Adrenal gland (tissue), 12 donors: Measurements from ENCODE around the gene IER5. TPM values are rescaled to one million over a fixed set of nuclear protein-coding genes. Genes with fewer than 3 reads are reported as not detected.

Experiments used
- DNase-seq, 7 donors: peaks; one replicate each; pipeline ENCODE4 v3.0.0-alpha.2; 2019 to 2020
- H3K27ac ChIP-seq, 5 donors: fragments of 200-600 bp; sonication (generic) in 4 of 5; 1 replicate in 3 of 5; 2 replicates in 2 of 5; pipeline versions ENCODE4 v1.5.1 to v1.8.0; 2016 to 2020; ENCODE audit warnings: mild to moderate bottlenecking in 1 of 5
- H3K27me3 ChIP-seq: fragments of 200-600 bp; 2 replicates; pipeline ENCODE4 v1.8.0; 2021
- H3K36me3 ChIP-seq, 2 donors: fragments of 200-600 bp; replicated peaks in 1 of 2; 1 replicate in 1 of 2; 2 replicates in 1 of 2; pipeline versions ENCODE4 v1.5.1 to v1.8.0; 2018 to 2022
- H3K4me1 ChIP-seq, 2 donors: fragments of 200-600 bp; replicated peaks in 1 of 2; 1 replicate in 1 of 2; 2 replicates in 1 of 2; pipeline versions ENCODE4 v1.5.1 to v1.8.0; 2018 to 2021
- H3K4me3 ChIP-seq, 4 donors: fragments of 200-600 bp; sonication (generic) in 3 of 4; one replicate each; pipeline ENCODE4 v1.5.1; 2016 to 2018
- H3K9me3 ChIP-seq, 3 donors: fragments of 200-600 bp; sonication (generic) in 1 of 3; replicated peaks in 1 of 3; 1 replicate in 2 of 3; 2 replicates in 1 of 3; pipeline versions ENCODE4 v1.5.1 to v1.8.0; 2016 to 2021
- POLR2A ChIP-seq, 2 donors: fragments of 450-650 bp; IDR thresholded peaks; one replicate each; pipeline ENCODE4 v1.6.1; 2017; ENCODE audit warnings: antibody characterized with exemption in 2 of 2, mild to moderate bottlenecking in 2 of 2, moderate library complexity in 1 of 2
- WGBS, 4 donors: extraction: QIAGEN DNeasy Blood & Tissue Kit in 2 of 4; methylation state at CpG; one replicate each; pipeline versions ENCODE4 v1.1.5 to v1.1.7; 2013 to 2017; 5-methylcytosine and 5-hydroxymethylcytosine counted together
- intact Hi-C, 2 donors: fragments of 100-400 bp; cut with DNase I; formaldehyde crosslinking; loops; one replicate each; pipeline versions ENCODE4 v1.14.1 to v1.15.0; 2022 to 2023
- polyA plus RNA-seq, 3 donors: library from polyadenylated mRNA; stranded (reverse); fragments of 200-250 nt in 2 of 3; fragments of 350-450 nt in 1 of 3; fragmentation: Illumina TruSeq in 1 of 3; extraction: RNeasy Lipid Tissue Mini Kit (QIAGEN cat#74804) in 1 of 3; gene quantifications; one replicate each; pipeline ENCODE4 v1.2.3, GENCODE V29; 2013 to 2014
- total RNA-seq, 9 donors: library from RNA; depleted of rRNA in 4 of 9; stranded (reverse); fragments of >200 nt in 4 of 9; fragments of 120-200 nt in 1 of 9; fragmentation: NEBNext Ultra II Directional in 1 of 9; extraction: Animal tissue kit (Norgen Biotek cat#: 25700) in 1 of 9; gene quantifications; one replicate each; pipeline versions ENCODE4 v1.1.0 to v1.2.4, GENCODE V29; 2013 to 2023
- TF ChIP-seq, protein P1 (sequence below), 6 experiments: fragments of 450-650 bp in 4 of 6; fragments of 200-600 bp in 2 of 6; sonication (generic) in 1 of 6; IDR thresholded peaks; 1 replicate in 5 of 6; 2 replicates in 1 of 6; pipeline versions ENCODE4 v1.5.1 to v1.8.0; 2016 to 2021; ENCODE audit warnings: antibody characterized with exemption in 6 of 6, mild to moderate bottlenecking in 2 of 6, moderate library complexity in 1 of 6
- donor health status: healthy with polysubstance abuse.
- donor health status: Bipolar disorder and iron deficiency.
- donor health status: DM: yes; HTN: yes; CAD: no.
- donor health status: DM: no; HTN: no; CAD: no.
- donor health status: DM: no; HTN: no; CAD: no.
- donor health status: DM: yes; HTN: yes; CAD: no.

IER5 gene
- total and polyA plus RNA-seq, 12 donors = 2.0 to 19.2 (median 8.9) TPM

DNA sequence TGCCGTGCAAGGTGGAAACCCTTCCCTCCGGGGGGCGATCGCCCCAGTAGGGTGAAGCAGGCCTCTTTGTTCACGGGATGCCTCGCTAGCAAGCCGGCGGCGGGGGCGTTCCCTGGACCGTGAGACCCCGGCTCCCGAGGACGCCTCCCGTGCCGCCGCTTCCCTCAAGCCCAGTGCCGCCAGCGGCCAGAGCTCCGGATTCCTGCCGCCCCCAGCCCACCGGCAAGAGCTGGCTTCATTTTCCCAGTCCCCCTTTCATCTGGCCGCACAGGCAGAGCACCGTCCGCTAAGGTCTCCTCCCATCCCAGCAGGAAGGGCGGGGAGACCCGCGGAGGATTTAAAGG, 16.3 kb downstream of the IER5 start:
- DNase-seq = peak in 5 of 7 donors; percentile 35 to 70 (median 43)
- Histone ChIP-seq H3K9me3 (no peaks in the 10 kb centered on the region), H3K27me3 (no peaks in the 10 kb centered on the region), H3K27ac (peak overlapping the region in 4 of 5 donors; percentile 17 to 89 (median 77)), H3K4me3 (peak overlapping the region; percentile 16 to 73 (median 62)), H3K36me3 (no peaks in the 10 kb centered on the region), H3K4me1 (peaks cover 9 to 49% of the 10 kb centered on the region in 2 donors)
- 0% methylated on average over 3 to 28 of the region's 28 CpGs; no CpG with 5 or more reads in 1 of the 4 donors for WGBS, 4 donors
- intact Hi-C loops = no loop called here
- TF ChIP-seq POLR2A (IDR thresholded peaks at IDR 0.05) = no peak
- TF ChIP-seq, protein P1, sequence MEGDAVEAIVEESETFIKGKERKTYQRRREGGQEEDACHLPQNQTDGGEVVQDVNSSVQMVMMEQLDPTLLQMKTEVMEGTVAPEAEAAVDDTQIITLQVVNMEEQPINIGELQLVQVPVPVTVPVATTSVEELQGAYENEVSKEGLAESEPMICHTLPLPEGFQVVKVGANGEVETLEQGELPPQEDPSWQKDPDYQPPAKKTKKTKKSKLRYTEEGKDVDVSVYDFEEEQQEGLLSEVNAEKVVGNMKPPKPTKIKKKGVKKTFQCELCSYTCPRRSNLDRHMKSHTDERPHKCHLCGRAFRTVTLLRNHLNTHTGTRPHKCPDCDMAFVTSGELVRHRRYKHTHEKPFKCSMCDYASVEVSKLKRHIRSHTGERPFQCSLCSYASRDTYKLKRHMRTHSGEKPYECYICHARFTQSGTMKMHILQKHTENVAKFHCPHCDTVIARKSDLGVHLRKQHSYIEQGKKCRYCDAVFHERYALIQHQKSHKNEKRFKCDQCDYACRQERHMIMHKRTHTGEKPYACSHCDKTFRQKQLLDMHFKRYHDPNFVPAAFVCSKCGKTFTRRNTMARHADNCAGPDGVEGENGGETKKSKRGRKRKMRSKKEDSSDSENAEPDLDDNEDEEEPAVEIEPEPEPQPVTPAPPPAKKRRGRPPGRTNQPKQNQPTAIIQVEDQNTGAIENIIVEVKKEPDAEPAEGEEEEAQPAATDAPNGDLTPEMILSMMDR (IDR thresholded peaks at IDR 0.05) = peak in 3 of 6 experiments; percentile 25 to 54 (median 34)

DNA sequence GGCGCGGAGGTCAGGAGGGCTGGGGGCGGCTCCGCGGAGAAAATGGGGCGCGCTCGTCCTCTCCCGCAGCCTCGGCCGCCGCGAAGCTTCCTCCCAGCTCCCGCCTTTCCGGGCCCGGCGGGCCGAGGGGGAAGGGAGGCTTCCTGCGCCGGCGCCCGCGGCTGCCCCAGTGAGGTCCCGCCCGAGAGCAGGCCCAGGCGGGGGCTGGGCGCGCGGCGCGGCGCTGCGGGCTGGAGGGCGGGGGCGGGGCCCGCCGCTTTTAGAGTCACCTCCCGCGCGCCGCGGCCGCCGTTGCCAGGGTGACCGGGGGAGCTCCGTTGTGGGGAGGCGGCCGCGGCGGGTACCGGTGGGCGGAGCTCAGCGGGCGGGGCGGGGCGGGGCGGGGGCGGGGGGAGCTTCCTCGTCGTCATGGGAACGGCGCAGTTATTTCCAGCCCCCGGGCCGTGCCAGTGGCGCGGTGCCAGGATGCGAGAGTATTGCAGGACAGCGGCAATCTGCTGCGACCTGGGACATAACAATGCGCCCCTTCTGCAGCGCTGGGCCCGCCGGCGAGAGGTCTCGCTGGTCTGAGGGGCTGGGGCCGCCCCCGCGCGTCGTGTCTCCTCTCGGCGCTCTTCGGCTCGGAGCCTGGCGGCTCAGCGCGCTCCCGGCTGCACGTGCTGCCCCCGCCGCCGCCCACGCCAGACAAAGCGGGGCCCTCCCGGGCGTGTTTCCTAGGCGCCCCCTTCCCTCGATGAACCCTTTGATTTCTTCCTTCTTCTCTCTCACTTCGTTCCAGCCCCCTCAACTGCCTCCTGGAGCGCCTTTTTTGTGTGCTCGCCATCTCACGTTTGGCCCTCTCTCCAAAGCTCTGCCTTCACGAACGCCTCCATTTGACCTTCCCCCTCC, 16.9 kb downstream of the IER5 start:
- Histone ChIP-seq H3K27ac (peak overlapping the region in 4 of 5 donors; percentile 17 to 89 (median 77)), H3K4me1 (peaks cover 7 to 43% of the 10 kb centered on the region in 2 donors), H3K27me3 (no peaks in the 10 kb centered on the region), H3K9me3 (no peaks in the 10 kb centered on the region), H3K36me3 (no peaks in the 10 kb centered on the region), H3K4me3 (peak overlapping the region; percentile 16 to 73 (median 62))
- DNase-seq = peak; percentile 95 to 97 (median 96)
- 1 to 5% (median 3%) methylated on average over 17 to 104 of the region's 104 CpGs for WGBS, 4 donors
- TF ChIP-seq POLR2A (IDR thresholded peaks at IDR 0.05) = peak; percentile 70 to 78
- TF ChIP-seq, protein P1 (IDR thresholded peaks at IDR 0.05) = no peak
- intact Hi-C loops = no loop called here

DNA sequence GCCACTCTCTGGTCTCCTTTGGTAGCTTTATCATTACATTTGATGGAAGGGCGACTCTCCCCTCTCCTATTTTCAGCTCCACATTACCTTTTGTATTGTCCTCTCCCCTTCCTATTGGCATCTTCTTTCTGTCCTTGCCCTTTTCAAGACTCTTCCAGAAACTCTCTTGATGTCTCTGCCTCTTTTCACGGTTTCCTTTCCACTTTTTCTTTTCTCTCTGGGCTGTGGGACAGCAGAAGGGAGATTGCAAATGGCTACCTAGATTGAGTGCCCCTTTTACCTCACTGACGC, 17.5 kb downstream of the IER5 start:
- no peaks in the 10 kb centered on the region for H3K27me3 ChIP-seq
- peak overlapping the region in 2 of 5 donors; percentile 12 to 56 for H3K27ac ChIP-seq
- intact Hi-C loops = no loop called here
- WGBS, 4 donors = 41 to 47% (median 43%) methylated on average over 3 of the region's 3 CpGs
- H3K36me3 ChIP-seq = no peaks in the 10 kb centered on the region
- H3K4me1 ChIP-seq = peaks cover 7 to 42% of the 10 kb centered on the region in 2 donors
- no peaks in the 10 kb centered on the region for H3K9me3 ChIP-seq
- H3K4me3 ChIP-seq = peak overlapping the region in 1 of 4 donors; percentile 71
- TF ChIP-seq, protein P1 (IDR thresholded peaks at IDR 0.05) = no peak
- no peak for TF ChIP-seq POLR2A (IDR thresholded peaks at IDR 0.05)
- no peak for DNase-seq

DNA sequence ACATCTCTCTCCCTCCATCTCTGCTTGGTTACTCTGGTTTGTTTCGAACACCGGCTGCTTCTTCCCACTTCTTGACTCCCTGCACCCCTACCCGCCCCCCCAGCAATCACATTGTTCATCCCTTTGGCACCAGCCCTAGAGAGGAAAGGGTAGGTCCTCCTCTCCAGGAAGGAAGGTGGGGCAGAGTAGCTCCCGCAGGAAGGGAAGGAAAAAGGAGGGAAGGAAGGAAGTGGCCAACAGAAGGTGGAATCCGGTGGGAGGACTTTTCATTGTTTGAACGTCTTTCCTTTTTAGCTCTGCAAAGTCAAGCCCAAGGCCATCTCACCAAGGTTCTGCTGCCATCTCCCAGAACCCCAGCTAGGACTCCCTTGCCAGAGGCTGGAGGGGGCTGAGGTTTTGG, 18.0 kb downstream of the IER5 start:
- 60 to 63% (median 60%) methylated on average over 6 of the region's 6 CpGs for WGBS, 4 donors
- no peaks in the 10 kb centered on the region for H3K36me3 ChIP-seq
- intact Hi-C loops = no loop called here
- no peak overlapping the region for H3K4me3 ChIP-seq
- DNase-seq = no peak
- TF ChIP-seq, protein P1 (IDR thresholded peaks at IDR 0.05) = no peak
- no peak for TF ChIP-seq POLR2A (IDR thresholded peaks at IDR 0.05)
- H3K27ac ChIP-seq = peak overlapping the region in 1 of 5 donors; percentile 56
- H3K27me3 ChIP-seq = no peaks in the 10 kb centered on the region
- no peaks in the 10 kb centered on the region for H3K9me3 ChIP-seq
- peaks cover 7 to 37% of the 10 kb centered on the region in 2 donors for H3K4me1 ChIP-seq
